ENCODE measurements around the gene HIVEP2.
"Not testable (repeated sequence)": the region's sequence is repeated elsewhere in the genome, so short reads cannot be mapped to it uniquely, and the experiment has no call there.

GRCh38 chr6:142970941-142971340 lies 26.0 kb upstream of the HIVEP2 start:
- not testable (repeated sequence) for TF ChIP-seq CTCF, POLR2A (IDR thresholded peaks at IDR 0.05)
